Suprapubic skin (tissue), 4 donors: ENCODE measurements around the gene SOWAHA. TPM values are rescaled to one million over a fixed set of nuclear protein-coding genes. Genes with fewer than 3 reads are reported as not detected.
A peak's percentile ranks its signal among the peaks of the same experiment; 100 is the strongest.

Experiments used
- DNase-seq, 2 donors: peaks; one replicate each; pipeline ENCODE4 v3.0.0-alpha.2; 2019; ENCODE audit warnings: low spot score in 2 of 2
- H3K27ac ChIP-seq: fragments of 200-600 bp; sonication (generic); one replicate; pipeline ENCODE4 v1.5.1; 2019
- H3K27me3 ChIP-seq: fragments of 200-600 bp; sonication (generic); one replicate; pipeline ENCODE4 v1.5.1; 2019
- H3K36me3 ChIP-seq: fragments of 200-600 bp; sonication (generic); one replicate; pipeline ENCODE4 v1.5.1; 2019
- H3K4me1 ChIP-seq: fragments of 200-600 bp; sonication (generic); one replicate; pipeline ENCODE4 v1.5.1; 2019
- H3K4me3 ChIP-seq: fragments of 200-600 bp; sonication (generic); one replicate; pipeline ENCODE4 v1.5.1; 2019; ENCODE audit warnings: mild to moderate bottlenecking
- H3K9me3 ChIP-seq: fragments of 200-600 bp; sonication (generic); one replicate; pipeline ENCODE4 v1.5.1; 2019
- CTCF ChIP-seq, 2 donors: fragments of 200-600 bp in 1 of 2; fragments of 450-650 bp in 1 of 2; sonication (generic) in 1 of 2; IDR thresholded peaks; one replicate each; pipeline ENCODE4 v1.5.1; 2016 to 2019; ENCODE audit warnings: antibody characterized with exemption in 2 of 2, mild to moderate bottlenecking in 1 of 2, moderate library complexity in 1 of 2
- EP300 ChIP-seq: sonication (generic); formaldehyde crosslinking; IDR thresholded peaks from one replicate; pipeline ENCODE4 v1.6.1; 2017; ENCODE audit warnings: antibody characterized with exemption
- POLR2A ChIP-seq, 2 donors: fragments of 450-650 bp; IDR thresholded peaks; one replicate each; pipeline ENCODE4 v1.6.1; 2017; ENCODE audit warnings: antibody characterized with exemption in 2 of 2, mild to moderate bottlenecking in 2 of 2, moderate library complexity in 2 of 2
- POLR2AphosphoS5 ChIP-seq, 3 donors: sonication (generic); formaldehyde crosslinking; IDR thresholded peaks; one replicate each; pipeline ENCODE4 v1.6.1; 2017; ENCODE audit warnings: antibody characterized with exemption in 3 of 3
- WGBS: methylation state at CpG from one replicate; pipeline ENCODE4 v1.1.5; 2018; 5-methylcytosine and 5-hydroxymethylcytosine counted together
- total RNA-seq, 4 donors: library from RNA; depleted of rRNA; stranded (reverse); fragments of >200 nt; gene quantifications; one replicate each; pipeline ENCODE4 v1.1.0, GENCODE V29; 2016

The SOWAHA gene
- total RNA-seq, 4 donors from 2014 or later = 0.23 to 0.93 (median 0.48) TPM; not detected in 1

GRCh38 chr5:132812123-132812765 lies 858 bp upstream of the SOWAHA start:
- no peaks in the 10 kb centered on the region for H3K36me3 ChIP-seq
- H3K4me1 ChIP-seq = peaks cover 18% of the 10 kb centered on the region
- TF ChIP-seq POLR2A (IDR thresholded peaks at IDR 0.05) (no peak), CTCF (IDR thresholded peaks at IDR 0.05) (no peak), POLR2AphosphoS5 (IDR thresholded peaks at IDR 0.05) (no peak), EP300 (no peak)
- no peak overlapping the region for H3K27ac ChIP-seq
- H3K4me3 ChIP-seq = no peak overlapping the region
- H3K9me3 ChIP-seq = no peaks in the 10 kb centered on the region
- peak in 1 of 2 donors; percentile 32 for DNase-seq
- WGBS = 72% methylated on average over 18 of the region's 18 CpGs
- H3K27me3 ChIP-seq = peaks cover 41% of the 10 kb centered on the region

GRCh38 chr5:132813599-132814502 lies 749 bp downstream of the SOWAHA start:
- Histone ChIP-seq H3K27me3 (peaks cover 41% of the 10 kb centered on the region), H3K36me3 (no peaks in the 10 kb centered on the region), H3K27ac (peak overlapping the region; percentile 25), H3K4me3 (peak overlapping the region; percentile 50), H3K9me3 (no peaks in the 10 kb centered on the region), H3K4me1 (peaks cover 18% of the 10 kb centered on the region)
- TF ChIP-seq CTCF (IDR thresholded peaks at IDR 0.05) (no peak), EP300 (no peak), POLR2AphosphoS5 (IDR thresholded peaks at IDR 0.05) (no peak), POLR2A (IDR thresholded peaks at IDR 0.05) (no peak)
- peak in 1 of 2 donors; percentile 79 for DNase-seq
- WGBS = 0% methylated on average over 9 of the region's 110 CpGs

DNA sequence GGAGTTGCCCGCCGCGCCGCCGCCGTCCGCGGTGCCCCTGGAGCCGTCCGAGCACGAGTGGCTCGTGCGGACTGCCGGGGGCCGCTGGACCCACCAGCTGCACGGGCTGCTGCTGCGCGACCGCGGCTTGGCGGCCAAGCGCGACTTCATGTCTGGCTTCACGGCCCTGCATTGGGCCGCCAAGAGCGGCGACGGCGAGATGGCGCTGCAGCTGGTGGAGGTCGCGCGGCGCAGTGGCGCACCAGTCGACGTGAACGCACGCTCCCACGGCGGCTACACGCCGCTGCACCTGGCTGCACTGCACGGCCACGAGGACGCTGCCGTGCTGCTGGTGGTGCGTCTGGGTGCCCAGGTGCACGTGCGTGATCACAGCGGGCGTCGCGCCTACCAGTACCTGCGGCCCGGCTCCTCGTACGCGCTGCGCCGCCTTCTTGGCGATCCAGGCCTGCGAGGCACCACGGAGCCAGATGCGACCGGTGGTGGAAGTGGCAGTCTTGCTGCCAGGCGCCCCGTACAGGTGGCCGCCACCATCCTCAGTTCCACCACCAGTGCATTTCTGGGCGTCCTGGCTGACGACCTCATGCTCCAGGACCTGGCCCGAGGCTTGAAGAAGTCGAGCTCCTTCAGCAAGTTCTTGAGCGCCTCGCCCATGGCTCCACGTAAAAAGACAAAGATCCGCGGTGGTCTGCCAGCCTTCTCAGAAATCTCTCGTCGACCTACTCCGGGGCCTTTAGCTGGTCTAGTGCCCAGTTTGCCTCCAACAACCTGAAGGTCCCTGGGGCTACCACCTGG lies 1.6 kb downstream of the SOWAHA start:
- Histone ChIP-seq H3K27ac (no peak overlapping the region), H3K4me3 (peak overlapping the region; percentile 50), H3K9me3 (no peaks in the 10 kb centered on the region), H3K4me1 (peaks cover 22% of the 10 kb centered on the region), H3K36me3 (no peaks in the 10 kb centered on the region), H3K27me3 (peaks cover 41% of the 10 kb centered on the region)
- WGBS = 92% methylated on average over 8 of the region's 81 CpGs
- no peak for TF ChIP-seq POLR2A (IDR thresholded peaks at IDR 0.05)
- no peak for TF ChIP-seq POLR2AphosphoS5 (IDR thresholded peaks at IDR 0.05)
- TF ChIP-seq EP300 = no peak
- no peak for TF ChIP-seq CTCF (IDR thresholded peaks at IDR 0.05)
- peak in 1 of 2 donors; percentile 74 for DNase-seq

GRCh38 chr5:132815454-132815853 lies 2.4 kb downstream of the SOWAHA start:
- 96% methylated on average over 1 of the region's 1 CpG for WGBS
- Histone ChIP-seq H3K4me3 (no peak overlapping the region), H3K36me3 (no peaks in the 10 kb centered on the region), H3K4me1 (peaks cover 29% of the 10 kb centered on the region), H3K27me3 (peaks cover 39% of the 10 kb centered on the region), H3K27ac (no peak overlapping the region), H3K9me3 (no peaks in the 10 kb centered on the region)
- DNase-seq = no peak
- TF ChIP-seq POLR2A (IDR thresholded peaks at IDR 0.05) = no peak
- TF ChIP-seq EP300 = no peak
- TF ChIP-seq POLR2AphosphoS5 (IDR thresholded peaks at IDR 0.05) = no peak
- TF ChIP-seq CTCF (IDR thresholded peaks at IDR 0.05) = no peak
